GM23338 (cell line): Measurements from ENCODE around the gene HSPB2. TPM values are rescaled to one million over a fixed set of nuclear protein-coding genes. Genes with fewer than 3 reads are reported as not detected.

Experiments
- ATAC-seq: fragments of 200-7000 bp; cut with Tn5 transposase; 3 replicates; pipeline ENCODE4 v1.9.1; 2020
- DNase-seq: peaks from one replicate; pipeline ENCODE4 v3.0.0-alpha.2; 2015; ENCODE audit warnings: low spot score
- H2AFZ ChIP-seq: fragments of 200-600 bp; sonication (generic); 2 replicates; pipeline ENCODE4 v1.8.0; 2016; ENCODE audit warnings: antibody characterized with exemption, mild to moderate bottlenecking, moderate library complexity
- H3F3A ChIP-seq: fragments of 200-600 bp; sonication (generic); replicated peaks from 2 replicates; pipeline ENCODE4 v1.8.0; 2017; ENCODE audit warnings: antibody characterized with exemption, mixed run types, low read depth
- H3K27ac ChIP-seq: fragments of 200-600 bp; sonication (generic); 2 replicates; pipeline ENCODE4 v1.6.1; 2016; ENCODE audit warnings: low read depth
- H3K27me3 ChIP-seq: fragments of 200-600 bp; sonication (generic); 2 replicates; pipeline ENCODE4 v1.8.0; 2016; ENCODE audit warnings: mild to moderate bottlenecking, mixed run types, moderate library complexity; ENCODE audit not compliant: insufficient read depth
- H3K36me3 ChIP-seq: fragments of 200-600 bp; sonication (generic); 2 replicates; pipeline ENCODE4 v1.8.0; 2016; ENCODE audit warnings: mild to moderate bottlenecking; ENCODE audit not compliant: insufficient read depth
- H3K4me1 ChIP-seq: fragments of 200-600 bp; sonication (generic); 2 replicates; pipeline ENCODE4 v1.8.0; 2016; ENCODE audit warnings: mild to moderate bottlenecking, moderate library complexity; ENCODE audit not compliant: insufficient read depth
- H3K4me2 ChIP-seq: fragments of 200-600 bp; sonication (generic); 2 replicates; pipeline ENCODE4 v1.7.1; 2017; ENCODE audit warnings: mixed run types
- H3K4me3 ChIP-seq: fragments of 200-600 bp; sonication (generic); 2 replicates; pipeline ENCODE4 v1.6.1; 2016; ENCODE audit warnings: mixed run types
- H3K79me2 ChIP-seq: fragments of 200-600 bp; sonication (generic); replicated peaks from 2 replicates; pipeline ENCODE4 v1.8.0; 2017; ENCODE audit warnings: mild to moderate bottlenecking; ENCODE audit not compliant: insufficient read depth
- H3K9me2 ChIP-seq: fragments of 200-600 bp; sonication (generic); 2 replicates; pipeline ENCODE4 v1.8.0; 2017; ENCODE audit not compliant: insufficient read depth
- H4K20me1 ChIP-seq: fragments of 200-600 bp; sonication (generic); replicated peaks from 2 replicates; pipeline ENCODE4 v1.8.0; 2017; ENCODE audit warnings: mild to moderate bottlenecking; ENCODE audit not compliant: insufficient read depth
- H3K27ac Mint-ChIP-seq: 2 replicates; pipeline ENCODE4 v1.8.0; 2020; ENCODE audit warnings: inconsistent platforms, mild to moderate bottlenecking, moderate library complexity, mixed read lengths
- H3K27me3 Mint-ChIP-seq: 3 replicates; pipeline ENCODE4 v1.8.0; 2022; ENCODE audit warnings: low read depth, mild to moderate bottlenecking, moderate library complexity, mixed read lengths, inconsistent platforms; ENCODE audit not compliant: insufficient read depth, poor library complexity
- H3K36me3 Mint-ChIP-seq: 3 replicates; pipeline ENCODE4 v1.8.0; 2021; ENCODE audit warnings: low read depth, mild to moderate bottlenecking, inconsistent platforms, moderate library complexity, mixed read lengths
- H3K4me1 Mint-ChIP-seq: 3 replicates; pipeline ENCODE4 v1.8.0; 2020; ENCODE audit warnings: mild to moderate bottlenecking, inconsistent platforms, mixed read lengths
- H3K4me3 Mint-ChIP-seq: 3 replicates; pipeline ENCODE4 v1.8.0; 2021; ENCODE audit warnings: moderate library complexity, mild to moderate bottlenecking, inconsistent platforms, mixed read lengths
- H3K9me3 Mint-ChIP-seq: 3 replicates; pipeline ENCODE4 v1.8.0; 2020; ENCODE audit warnings: moderate library complexity, mild to moderate bottlenecking, inconsistent platforms, mixed read lengths
- CREB1 ChIP-seq: fragments of 250-450 bp; sonication (Bioruptor Pico); IDR thresholded peaks from 2 replicates; pipeline ENCODE4 v1.5.0; 2020; ENCODE audit warnings: low read depth, mild to moderate bottlenecking, moderate library complexity
- CTCF ChIP-seq, 2 experiments: fragments of 200-600 bp in 1 of 2; sonication (generic) in 1 of 2; conservative IDR thresholded peaks; 2 replicates each; pipeline versions ENCODE4 v1.5.1 to v1.6.1; 2016 to 2017; ENCODE audit warnings: antibody characterized with exemption in 2 of 2, low read depth in 2 of 2, mild to moderate bottlenecking in 2 of 2, moderate library complexity in 1 of 2
- ETS1 ChIP-seq: IDR thresholded peaks from 2 replicates; pipeline ENCODE4 v1.6.1; 2016; ENCODE audit warnings: antibody characterized with exemption
- EZH2 ChIP-seq: fragments of 200-600 bp; sonication (generic); IDR thresholded peaks from one replicate; pipeline ENCODE4 v1.8.0; 2017; ENCODE audit warnings: antibody characterized with exemption, mild to moderate bottlenecking, low read depth; ENCODE audit not compliant: unreplicated experiment
- EZH2phosphoT487 ChIP-seq: fragments of 200-600 bp; sonication (generic); IDR thresholded peaks from one replicate; pipeline ENCODE4 v1.8.1; 2018; ENCODE audit warnings: antibody characterized with exemption; ENCODE audit not compliant: unreplicated experiment
- JUNB ChIP-seq: IDR thresholded peaks from one replicate; pipeline ENCODE4 v1.6.1; 2016; ENCODE audit warnings: antibody characterized with exemption; ENCODE audit not compliant: unreplicated experiment
- NANOG ChIP-seq: IDR thresholded peaks from 2 replicates; pipeline ENCODE4 v1.6.1; 2016; ENCODE audit warnings: antibody characterized with exemption, borderline replicate concordance
- POLR2AphosphoS5 ChIP-seq: IDR thresholded peaks from 2 replicates; pipeline ENCODE4 v1.6.1; 2016; ENCODE audit warnings: antibody characterized with exemption, low read depth
- REST ChIP-seq: IDR thresholded peaks from one replicate; pipeline ENCODE4 v1.6.1; 2018; ENCODE audit warnings: antibody characterized with exemption; ENCODE audit not compliant: unreplicated experiment
- STAT1 ChIP-seq: IDR thresholded peaks from one replicate; pipeline ENCODE4 v1.6.1; 2016; ENCODE audit warnings: antibody characterized with exemption; ENCODE audit not compliant: unreplicated experiment
- ZNF114 ChIP-seq: fragments of 250-450 bp; sonication (Bioruptor Pico); IDR thresholded peaks from 2 replicates; pipeline ENCODE4 v1.5.0; 2020; ENCODE audit warnings: mild to moderate bottlenecking, moderate library complexity
- ZNF331 ChIP-seq: fragments of 250-450 bp; sonication (Bioruptor Pico); IDR thresholded peaks from 2 replicates; pipeline ENCODE4 v1.5.0; 2020; ENCODE audit warnings: low read depth, mild to moderate bottlenecking, moderate library complexity
- ZNF462 ChIP-seq: fragments of 250-450 bp; sonication (Bioruptor Pico); IDR thresholded peaks from 2 replicates; pipeline ENCODE4 v1.5.0; 2020; ENCODE audit warnings: mild to moderate bottlenecking, moderate library complexity
- polyA plus RNA-seq: library from polyadenylated mRNA; unstranded; fragments of >200 nt; fragmentation: Nextera tagmentation; extraction: Ambion mirVana; gene quantifications from 2 replicates; pipeline ENCODE4 v1.2.1, GENCODE V29; 2016
- total RNA-seq: library from RNA; depleted of rRNA; stranded (reverse); fragments of >200 nt; shearing (Covaris generic); gene quantifications from 2 replicates; pipeline ENCODE4 v1.2.3, GENCODE V29; 2014

The HSPB2 gene
- total and polyA plus RNA-seq, 2 experiments from 2014 or later: 1.0 to 2.6 TPM

GRCh38 chr11:111949519-111950426 is 37.2 kb downstream of the HSPB2 start:
- H3K9me2 ChIP-seq: no peaks in the 10 kb centered on the region
- ATAC-seq (no peak), DNase-seq (no peak)
- H3K79me2 ChIP-seq: 0 out of 2 replicates have a peak, but pooled peaks cover 4% of the 10 kb centered on the region
- no peak overlapping the region for H3K4me3 ChIP-seq
- no peaks in the 10 kb centered on the region for H4K20me1 ChIP-seq
- Mint-ChIP-seq H3K27ac (no peak overlapping the region), H3K36me3 (peaks cover 19% of the 10 kb centered on the region; the same call in 2 of the 3 replicates), H3K9me3 (peaks cover 17% of the 10 kb centered on the region; the same call in 2 of the 3 replicates), H3K4me3 (no peak overlapping the region), H3K27me3 (peaks cover 3% of the 10 kb centered on the region), H3K4me1 (peaks cover 3% of the 10 kb centered on the region; the same call in 1 of the 3 replicates)
- TF ChIP-seq STAT1 (no peak), EZH2 (no peak), CTCF (conservative IDR thresholded peaks at IDR 0.05; ENCODE audit: low read depth in 2 of 2) (no peak), EZH2phosphoT487 (no peak), NANOG (no peak), ZNF462 (CRISPR knock-in tag) (no peak), POLR2AphosphoS5 (no peak), CREB1 (CRISPR knock-in tag) (no peak), ZNF331 (CRISPR knock-in tag) (no peak), ZNF114 (CRISPR knock-in tag) (no peak), REST (no peak), ETS1 (no peak), JUNB (no peak)
- no peak overlapping the region for H3K4me2 ChIP-seq
- H3K4me1 ChIP-seq: no peaks in the 10 kb centered on the region
- H3K36me3 ChIP-seq: no peaks in the 10 kb centered on the region
- H2AFZ ChIP-seq: no peak overlapping the region
- H3K27ac ChIP-seq: no peak overlapping the region
- no peaks in the 10 kb centered on the region for H3K27me3 ChIP-seq
- no peaks in the 10 kb centered on the region for H3F3A ChIP-seq
